ENCODE measurements around the gene CACNG4. TPM values are rescaled to one million over a fixed set of nuclear protein-coding genes. Genes with fewer than 3 reads are reported as not detected.

Gene CACNG4
- total RNA-seq, 2 donors from 2014 or later, result not detected

DNA sequence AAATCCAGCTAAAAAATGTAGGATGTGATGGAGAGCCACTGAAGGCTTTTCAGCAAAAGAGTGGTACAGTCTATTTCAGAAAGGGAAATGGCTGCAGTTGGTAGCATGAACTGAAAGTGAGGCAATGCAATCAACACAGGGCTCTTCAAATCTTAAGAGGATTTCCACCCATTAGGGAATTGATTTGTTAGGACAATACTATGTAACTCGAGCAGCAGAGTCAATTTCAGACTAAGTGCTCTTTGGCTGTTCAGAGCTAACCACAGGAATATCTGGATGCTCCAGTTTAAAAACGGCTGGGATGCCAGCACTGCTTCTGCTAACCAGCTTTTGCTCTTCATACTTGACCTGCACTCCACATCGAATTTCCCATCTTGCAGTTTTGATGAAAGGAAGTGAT is 104.5 kb downstream of the CACNG4 start:
- no peak overlapping the region for H3K4me3 Mint-ChIP-seq
- ATAC-seq (replicated peaks), result no peak
- H3K9me3 Mint-ChIP-seq, result no peaks in the 10 kb centered on the region
- no peaks in the 10 kb centered on the region for H3K4me1 Mint-ChIP-seq
- H3K27me3 Mint-ChIP-seq, result no peaks in the 10 kb centered on the region
- peaks cover 19% of the 10 kb centered on the region for H3K36me3 Mint-ChIP-seq (ENCODE audit: low read depth)
- H3K27ac Mint-ChIP-seq, result no peak overlapping the region

DNA sequence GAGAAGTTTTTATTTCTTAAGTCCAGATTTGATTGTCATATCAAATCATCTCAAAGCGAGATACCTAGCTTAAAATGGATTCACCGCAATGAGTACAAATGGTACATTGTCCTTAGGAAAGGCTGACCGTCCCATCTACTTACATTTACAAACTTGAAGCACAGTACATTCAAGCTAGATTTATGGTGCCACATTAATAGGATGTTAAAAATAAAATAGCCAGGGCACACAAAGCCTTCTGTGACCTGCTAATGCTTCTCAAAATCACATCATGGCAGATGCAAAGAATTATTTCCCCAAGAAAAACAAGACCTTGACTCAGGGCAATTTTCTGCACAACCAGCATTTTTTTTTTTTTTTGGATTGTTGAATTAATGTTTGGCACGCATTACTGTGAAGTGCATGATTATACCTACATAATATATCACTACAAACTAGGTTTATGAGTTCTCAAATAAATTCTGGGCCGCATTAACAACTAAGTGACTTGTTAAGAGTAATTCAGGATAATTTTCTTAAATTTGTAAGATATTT is 105.2 kb downstream of the CACNG4 start:
- Mint-ChIP-seq H3K36me3 (ENCODE audit: low read depth) (peaks cover 26% of the 10 kb centered on the region), H3K9me3 (no peaks in the 10 kb centered on the region), H3K4me3 (no peak overlapping the region), H3K4me1 (no peaks in the 10 kb centered on the region), H3K27ac (no peak overlapping the region), H3K27me3 (no peaks in the 10 kb centered on the region)
- ATAC-seq (replicated peaks), result no peak

DNA sequence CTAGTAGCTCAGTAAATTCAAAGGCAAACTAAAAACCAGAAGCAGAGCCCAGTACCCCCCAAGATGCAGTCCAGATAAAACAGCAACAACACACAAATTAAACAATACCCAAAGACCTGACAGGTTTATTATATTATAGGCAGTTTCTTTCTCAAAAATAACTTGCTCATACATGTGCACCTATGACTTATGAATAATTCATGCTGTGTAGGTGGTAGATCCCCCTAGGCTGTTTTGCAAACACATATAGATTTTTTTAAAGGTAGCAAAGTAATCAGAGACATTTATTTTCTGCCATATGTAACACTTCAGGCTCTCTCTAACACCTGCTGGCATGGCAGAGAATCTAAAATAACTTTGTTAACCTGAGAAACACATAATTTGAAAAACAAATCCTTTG is 107.1 kb downstream of the CACNG4 start:
- Mint-ChIP-seq H3K9me3 (no peaks in the 10 kb centered on the region), H3K27me3 (no peaks in the 10 kb centered on the region), H3K27ac (peak overlapping the region; percentile 23), H3K4me3 (no peak overlapping the region), H3K4me1 (no peaks in the 10 kb centered on the region), H3K36me3 (ENCODE audit: low read depth) (peaks cover 44% of the 10 kb centered on the region)
- ATAC-seq (replicated peaks), result no peak

DNA sequence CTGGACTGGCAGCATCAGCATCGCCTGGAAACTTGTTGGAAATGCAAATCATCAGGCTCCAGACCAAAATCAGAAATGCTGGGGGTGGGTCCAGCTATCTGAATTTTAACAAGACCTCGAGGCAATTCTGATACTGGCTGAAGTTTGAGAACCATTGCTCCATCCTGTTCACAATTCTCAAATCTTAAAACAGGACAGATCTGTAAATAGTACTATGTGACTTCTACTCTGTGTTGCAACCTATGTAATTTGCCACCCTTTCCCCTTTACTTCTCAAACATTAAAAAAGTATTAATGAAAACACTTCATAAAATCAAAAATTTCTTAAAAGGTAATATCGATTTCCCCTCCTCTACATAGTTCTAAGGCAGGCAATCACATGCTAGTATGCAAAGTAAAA is 108.4 kb downstream of the CACNG4 start:
- no peak overlapping the region for H3K27ac Mint-ChIP-seq
- no peak overlapping the region for H3K4me3 Mint-ChIP-seq
- no peak for ATAC-seq (replicated peaks)
- no peaks in the 10 kb centered on the region for H3K27me3 Mint-ChIP-seq
- no peaks in the 10 kb centered on the region for H3K9me3 Mint-ChIP-seq
- H3K4me1 Mint-ChIP-seq, result no peaks in the 10 kb centered on the region
- peaks cover 54% of the 10 kb centered on the region for H3K36me3 Mint-ChIP-seq (ENCODE audit: low read depth)

DNA sequence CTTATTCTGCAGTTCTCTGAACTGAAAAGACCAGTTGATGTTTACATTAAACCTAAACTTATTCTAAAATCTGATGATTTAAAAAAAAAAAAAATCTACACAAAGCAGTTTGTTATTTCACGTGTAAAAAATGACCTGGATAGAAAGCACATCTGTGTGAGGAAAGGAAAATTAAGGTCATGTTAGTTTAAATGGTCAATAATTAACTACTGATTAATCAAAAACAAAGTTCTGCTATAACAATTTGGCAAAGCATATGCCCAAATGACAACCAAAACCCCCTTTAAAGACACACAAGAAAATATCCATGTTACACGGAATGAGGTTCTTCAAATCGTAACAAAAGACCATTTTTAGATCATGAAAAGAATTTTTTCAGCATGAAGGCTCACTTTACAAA is 110.3 kb downstream of the CACNG4 start:
- Mint-ChIP-seq H3K4me1 (no peaks in the 10 kb centered on the region), H3K36me3 (ENCODE audit: low read depth) (peaks cover 73% of the 10 kb centered on the region), H3K27ac (no peak overlapping the region), H3K27me3 (no peaks in the 10 kb centered on the region), H3K4me3 (no peak overlapping the region), H3K9me3 (no peaks in the 10 kb centered on the region)
- no peak for ATAC-seq (replicated peaks)

DNA sequence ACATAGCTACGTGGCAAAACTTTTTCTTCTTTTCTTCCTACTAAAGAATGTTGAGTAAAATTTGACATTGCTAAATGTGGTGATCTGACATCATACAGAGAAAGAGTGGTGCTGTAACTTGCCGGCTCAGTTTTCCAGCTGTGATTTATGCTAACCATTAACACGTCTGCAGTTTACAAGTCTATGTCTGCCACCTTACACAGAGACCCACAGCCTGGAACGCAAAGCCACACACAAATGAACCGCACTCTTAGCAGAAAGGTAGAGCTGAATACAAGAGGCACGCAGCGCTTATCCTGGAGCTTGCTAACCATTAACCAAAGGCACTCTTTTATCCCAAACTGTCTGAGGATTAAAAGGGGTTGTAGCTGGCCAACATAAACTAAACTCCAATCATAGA is 111.8 kb downstream of the CACNG4 start:
- H3K36me3 Mint-ChIP-seq (ENCODE audit: low read depth), result peaks cover 81% of the 10 kb centered on the region
- ATAC-seq (replicated peaks), result no peak
- H3K9me3 Mint-ChIP-seq, result no peaks in the 10 kb centered on the region
- no peaks in the 10 kb centered on the region for H3K27me3 Mint-ChIP-seq
- H3K4me3 Mint-ChIP-seq, result no peak overlapping the region
- H3K27ac Mint-ChIP-seq, result no peak overlapping the region
- H3K4me1 Mint-ChIP-seq, result no peaks in the 10 kb centered on the region

DNA sequence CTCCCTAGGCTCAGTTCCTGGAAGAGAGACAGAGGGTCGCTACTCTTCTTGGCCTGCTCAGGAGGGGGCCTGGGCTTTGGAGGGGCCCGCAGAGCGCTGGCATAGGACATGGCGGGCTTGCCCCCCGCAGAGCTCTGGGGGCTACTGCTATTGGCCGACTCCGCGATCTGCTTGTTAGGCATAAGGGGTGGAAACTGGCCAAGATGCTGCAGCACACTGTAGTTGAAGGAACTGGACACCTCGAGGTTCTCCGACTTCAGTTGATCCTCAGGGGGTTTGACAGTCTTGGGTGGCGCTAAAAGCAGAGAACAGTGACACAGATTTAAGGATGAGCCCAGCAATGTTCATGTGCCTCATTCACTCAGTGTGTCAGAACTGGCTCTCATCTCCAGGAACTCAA is 113.8 kb downstream of the CACNG4 start:
- H3K36me3 Mint-ChIP-seq (ENCODE audit: low read depth), result peaks cover 79% of the 10 kb centered on the region
- H3K4me3 Mint-ChIP-seq, result no peak overlapping the region
- H3K4me1 Mint-ChIP-seq, result peaks cover 7% of the 10 kb centered on the region
- no peak overlapping the region for H3K27ac Mint-ChIP-seq
- ATAC-seq (replicated peaks), result no peak
- no peaks in the 10 kb centered on the region for H3K27me3 Mint-ChIP-seq
- H3K9me3 Mint-ChIP-seq, result no peaks in the 10 kb centered on the region

DNA sequence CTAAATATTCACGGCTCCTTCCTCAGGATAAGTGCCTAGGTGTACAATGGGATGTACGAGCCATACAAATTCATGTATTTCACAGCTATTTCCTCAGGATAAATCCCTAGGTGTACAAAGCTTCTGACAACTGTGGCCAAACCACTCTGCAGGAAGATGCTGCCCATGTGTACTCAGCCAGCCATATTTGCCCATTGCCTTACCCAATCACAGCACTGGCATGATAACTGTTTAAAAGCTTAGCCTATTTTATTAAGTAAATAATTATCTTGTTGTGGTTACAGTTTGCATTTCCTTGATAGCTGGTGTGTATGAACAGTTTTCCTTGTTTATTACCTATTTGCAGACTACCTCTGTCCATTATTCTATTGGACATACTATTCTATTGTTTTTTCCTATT is 115.0 kb downstream of the CACNG4 start:
- no peaks in the 10 kb centered on the region for H3K27me3 Mint-ChIP-seq
- no peak for ATAC-seq (replicated peaks)
- H3K27ac Mint-ChIP-seq, result no peak overlapping the region
- H3K4me1 Mint-ChIP-seq, result peaks cover 11% of the 10 kb centered on the region
- H3K36me3 Mint-ChIP-seq (ENCODE audit: low read depth), result peaks cover 77% of the 10 kb centered on the region
- no peak overlapping the region for H3K4me3 Mint-ChIP-seq
- H3K9me3 Mint-ChIP-seq, result no peaks in the 10 kb centered on the region

DNA sequence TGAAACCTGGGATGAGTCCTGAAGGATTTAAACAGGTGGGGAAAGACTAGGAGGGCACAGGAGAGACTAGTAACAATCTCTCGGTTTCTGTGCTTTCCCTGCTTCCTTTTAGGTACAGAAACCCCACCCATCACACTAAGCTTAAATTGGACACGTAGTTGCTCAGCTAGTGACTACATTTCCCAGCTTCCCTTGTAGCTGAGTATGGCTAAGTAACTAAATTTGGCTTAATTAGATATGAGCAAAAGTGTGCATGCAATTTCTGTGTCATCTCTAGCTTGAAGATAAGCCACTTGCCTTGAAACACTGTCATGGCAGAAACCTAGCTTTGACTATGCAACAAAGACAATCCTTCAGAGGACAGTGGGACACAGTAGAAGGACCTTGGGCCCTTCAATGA is 116.3 kb downstream of the CACNG4 start:
- Mint-ChIP-seq H3K27me3 (no peaks in the 10 kb centered on the region), H3K9me3 (no peaks in the 10 kb centered on the region), H3K36me3 (ENCODE audit: low read depth) (peaks cover 76% of the 10 kb centered on the region), H3K27ac (no peak overlapping the region), H3K4me1 (peaks cover 14% of the 10 kb centered on the region), H3K4me3 (no peak overlapping the region)
- ATAC-seq (replicated peaks), result peak; percentile 47

DNA sequence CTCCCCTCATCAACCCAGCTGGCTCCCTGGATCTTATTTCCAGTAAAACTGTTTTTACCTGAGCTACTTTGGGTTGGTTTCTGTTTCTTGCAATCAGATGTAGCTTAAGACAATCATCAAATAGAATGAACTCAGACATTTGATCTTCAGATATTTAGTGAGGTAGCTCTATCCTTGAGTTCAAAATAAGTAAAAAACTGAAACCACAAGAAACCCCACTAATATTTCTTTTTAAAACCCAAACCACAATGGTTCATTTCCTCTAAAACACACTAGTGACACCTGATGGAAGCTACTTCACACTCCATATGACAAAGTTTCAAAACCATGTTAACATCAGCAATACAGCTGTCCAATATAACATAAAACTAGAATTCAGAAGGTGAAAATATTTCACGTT is 117.6 kb downstream of the CACNG4 start:
- Mint-ChIP-seq H3K9me3 (no peaks in the 10 kb centered on the region), H3K27me3 (no peaks in the 10 kb centered on the region), H3K27ac (peak overlapping the region; percentile 71), H3K4me3 (no peak overlapping the region), H3K4me1 (peaks cover 17% of the 10 kb centered on the region), H3K36me3 (ENCODE audit: low read depth) (peaks cover 77% of the 10 kb centered on the region)
- peak; percentile 32 for ATAC-seq (replicated peaks)

Other genes with a start within 250 kb of the CACNG4 start
- not detected for gene CACNG5, start 129.6 kb upstream of the CACNG4 start, total RNA-seq
- gene CACNG1, start 79.8 kb downstream of the CACNG4 start, total RNA-seq, result not detected

Measured in activated T-helper 17 cell treated with anti-CD3 and anti-CD28 coated beads, Interleukin-2, amount 50 U/mL, for 72 hours (primary cell).